ENCODE results near the gene TFEB. TPM values are rescaled to one million over a fixed set of nuclear protein-coding genes. Genes with fewer than 3 reads are reported as not detected.

TFEB gene
- total and polyA plus RNA-seq, 10 of the 15 experiments (the other 5 are each of a cell fraction or from before 2014, with no cell fraction given): 0.84 to 108 (median 60.8) TPM

DNA sequence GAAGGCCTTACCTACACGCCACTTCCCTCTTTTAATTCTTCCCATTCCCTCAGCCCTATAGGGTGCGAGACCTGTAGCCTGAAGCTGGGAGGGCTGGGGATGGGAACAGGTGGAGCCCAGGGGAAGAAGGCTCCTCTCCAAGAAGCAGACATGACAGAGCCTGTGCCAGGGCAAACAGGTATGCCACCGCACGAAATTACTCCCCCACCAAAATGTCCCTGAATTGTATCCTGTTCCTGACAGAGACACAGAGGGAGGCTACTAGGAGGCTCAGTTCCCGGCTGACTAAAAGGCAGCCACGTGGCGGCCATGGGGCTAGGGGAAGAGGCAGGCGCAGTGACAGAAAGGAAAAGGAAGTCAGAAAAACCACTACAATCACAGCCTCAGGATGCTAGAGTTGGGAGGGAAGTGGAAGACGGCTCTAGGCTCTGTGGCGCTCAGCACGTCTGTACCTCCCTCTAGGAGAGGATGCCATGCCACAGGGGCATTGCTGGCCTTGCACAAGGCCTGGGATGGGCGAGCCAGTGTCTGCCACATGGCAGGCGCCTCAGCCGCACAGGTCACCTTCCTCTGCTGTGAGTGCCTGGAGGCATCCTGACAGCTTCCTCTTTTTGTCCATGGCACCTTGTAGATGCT lies 27.7 kb downstream of the TFEB start (continued):
- TF ChIP-seq CBX3 (IDR thresholded peaks at IDR 0.05; ENCODE audit: borderline replicate concordance, low read depth): no peak
- TF ChIP-seq IKZF2 (IDR thresholded peaks at IDR 0.05): peak; percentile 54 to 63
- no peak for TF ChIP-seq RAD51 (IDR thresholded peaks at IDR 0.05)
- 0 out of 3 replicates have a peak, but pooled peaks have one; percentile 25 for TF ChIP-seq POU2F2 (IDR thresholded peaks at IDR 0.05; ENCODE audit: borderline replicate concordance, low read depth, low read length)
- no peak for TF ChIP-seq ZNF217 (IDR thresholded peaks at IDR 0.05)
- TF ChIP-seq, protein P1, sequence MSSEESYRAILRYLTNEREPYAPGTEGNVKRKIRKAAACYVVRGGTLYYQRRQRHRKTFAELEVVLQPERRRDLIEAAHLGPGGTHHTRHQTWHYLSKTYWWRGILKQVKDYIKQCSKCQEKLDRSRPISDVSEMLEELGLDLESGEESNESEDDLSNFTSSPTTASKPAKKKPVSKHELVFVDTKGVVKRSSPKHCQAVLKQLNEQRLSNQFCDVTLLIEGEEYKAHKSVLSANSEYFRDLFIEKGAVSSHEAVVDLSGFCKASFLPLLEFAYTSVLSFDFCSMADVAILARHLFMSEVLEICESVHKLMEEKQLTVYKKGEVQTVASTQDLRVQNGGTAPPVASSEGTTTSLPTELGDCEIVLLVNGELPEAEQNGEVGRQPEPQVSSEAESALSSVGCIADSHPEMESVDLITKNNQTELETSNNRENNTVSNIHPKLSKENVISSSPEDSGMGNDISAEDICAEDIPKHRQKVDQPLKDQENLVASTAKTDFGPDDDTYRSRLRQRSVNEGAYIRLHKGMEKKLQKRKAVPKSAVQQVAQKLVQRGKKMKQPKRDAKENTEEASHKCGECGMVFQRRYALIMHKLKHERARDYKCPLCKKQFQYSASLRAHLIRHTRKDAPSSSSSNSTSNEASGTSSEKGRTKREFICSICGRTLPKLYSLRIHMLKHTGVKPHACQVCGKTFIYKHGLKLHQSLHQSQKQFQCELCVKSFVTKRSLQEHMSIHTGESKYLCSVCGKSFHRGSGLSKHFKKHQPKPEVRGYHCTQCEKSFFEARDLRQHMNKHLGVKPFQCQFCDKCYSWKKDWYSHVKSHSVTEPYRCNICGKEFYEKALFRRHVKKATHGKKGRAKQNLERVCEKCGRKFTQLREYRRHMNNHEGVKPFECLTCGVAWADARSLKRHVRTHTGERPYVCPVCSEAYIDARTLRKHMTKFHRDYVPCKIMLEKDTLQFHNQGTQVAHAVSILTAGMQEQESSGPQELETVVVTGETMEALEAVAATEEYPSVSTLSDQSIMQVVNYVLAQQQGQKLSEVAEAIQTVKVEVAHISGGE (CRISPR knock-in tag; IDR thresholded peaks at IDR 0.05): no peak
- TF ChIP-seq ASH2L (IDR thresholded peaks at IDR 0.05; ENCODE audit: borderline replicate concordance, low read depth): no peak
- TF ChIP-seq SREBF1 (IDR thresholded peaks at IDR 0.05; ENCODE audit: low read length): no peak
- peak; percentile 87 for TF ChIP-seq MYC (IDR thresholded peaks at IDR 0.05; ENCODE audit: insufficient read depth, insufficient read length, insufficient replicate concordance, low read length, severe bottlenecking)
- TF ChIP-seq NR2F1 (conservative IDR thresholded peaks at IDR 0.05): 0 out of 2 replicates have a peak, but pooled peaks have one; percentile 21
- TF ChIP-seq CEBPB (IDR thresholded peaks at IDR 0.05; ENCODE audit: borderline replicate concordance in 1 of 2, low read depth in 2 of 2, low read length in 2 of 2): no peak
- TF ChIP-seq SMC3 (IDR thresholded peaks at IDR 0.05; ENCODE audit: borderline replicate concordance, low read length): no peak
- TF ChIP-seq, protein P2, sequence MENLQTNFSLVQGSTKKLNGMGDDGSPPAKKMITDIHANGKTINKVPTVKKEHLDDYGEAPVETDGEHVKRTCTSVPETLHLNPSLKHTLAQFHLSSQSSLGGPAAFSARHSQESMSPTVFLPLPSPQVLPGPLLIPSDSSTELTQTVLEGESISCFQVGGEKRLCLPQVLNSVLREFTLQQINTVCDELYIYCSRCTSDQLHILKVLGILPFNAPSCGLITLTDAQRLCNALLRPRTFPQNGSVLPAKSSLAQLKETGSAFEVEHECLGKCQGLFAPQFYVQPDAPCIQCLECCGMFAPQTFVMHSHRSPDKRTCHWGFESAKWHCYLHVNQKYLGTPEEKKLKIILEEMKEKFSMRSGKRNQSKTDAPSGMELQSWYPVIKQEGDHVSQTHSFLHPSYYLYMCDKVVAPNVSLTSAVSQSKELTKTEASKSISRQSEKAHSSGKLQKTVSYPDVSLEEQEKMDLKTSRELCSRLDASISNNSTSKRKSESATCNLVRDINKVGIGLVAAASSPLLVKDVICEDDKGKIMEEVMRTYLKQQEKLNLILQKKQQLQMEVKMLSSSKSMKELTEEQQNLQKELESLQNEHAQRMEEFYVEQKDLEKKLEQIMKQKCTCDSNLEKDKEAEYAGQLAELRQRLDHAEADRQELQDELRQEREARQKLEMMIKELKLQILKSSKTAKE (IDR thresholded peaks at IDR 0.05; ENCODE audit: low read depth, poor library complexity, severe bottlenecking): no peak
- peak; percentile 72 for TF ChIP-seq SPI1 (IDR thresholded peaks at IDR 0.05; ENCODE audit: borderline replicate concordance, insufficient read depth, low read depth, low read length)
- no peak for TF ChIP-seq HDAC2 (IDR thresholded peaks at IDR 0.05)
- TF ChIP-seq NRF1 (conservative IDR thresholded peaks at IDR 0.05; ENCODE audit: low read depth, low read length): no peak
- TF ChIP-seq, protein P3, sequence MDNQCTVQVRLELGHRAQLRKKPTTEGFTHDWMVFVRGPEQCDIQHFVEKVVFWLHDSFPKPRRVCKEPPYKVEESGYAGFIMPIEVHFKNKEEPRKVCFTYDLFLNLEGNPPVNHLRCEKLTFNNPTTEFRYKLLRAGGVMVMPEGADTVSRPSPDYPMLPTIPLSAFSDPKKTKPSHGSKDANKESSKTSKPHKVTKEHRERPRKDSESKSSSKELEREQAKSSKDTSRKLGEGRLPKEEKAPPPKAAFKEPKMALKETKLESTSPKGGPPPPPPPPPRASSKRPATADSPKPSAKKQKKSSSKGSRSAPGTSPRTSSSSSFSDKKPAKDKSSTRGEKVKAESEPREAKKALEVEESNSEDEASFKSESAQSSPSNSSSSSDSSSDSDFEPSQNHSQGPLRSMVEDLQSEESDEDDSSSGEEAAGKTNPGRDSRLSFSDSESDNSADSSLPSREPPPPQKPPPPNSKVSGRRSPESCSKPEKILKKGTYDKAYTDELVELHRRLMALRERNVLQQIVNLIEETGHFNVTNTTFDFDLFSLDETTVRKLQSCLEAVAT (IDR thresholded peaks at IDR 0.05): no peak
- TF ChIP-seq NFXL1 (IDR thresholded peaks at IDR 0.05; ENCODE audit: borderline replicate concordance): no peak
- TF ChIP-seq, protein P4, sequence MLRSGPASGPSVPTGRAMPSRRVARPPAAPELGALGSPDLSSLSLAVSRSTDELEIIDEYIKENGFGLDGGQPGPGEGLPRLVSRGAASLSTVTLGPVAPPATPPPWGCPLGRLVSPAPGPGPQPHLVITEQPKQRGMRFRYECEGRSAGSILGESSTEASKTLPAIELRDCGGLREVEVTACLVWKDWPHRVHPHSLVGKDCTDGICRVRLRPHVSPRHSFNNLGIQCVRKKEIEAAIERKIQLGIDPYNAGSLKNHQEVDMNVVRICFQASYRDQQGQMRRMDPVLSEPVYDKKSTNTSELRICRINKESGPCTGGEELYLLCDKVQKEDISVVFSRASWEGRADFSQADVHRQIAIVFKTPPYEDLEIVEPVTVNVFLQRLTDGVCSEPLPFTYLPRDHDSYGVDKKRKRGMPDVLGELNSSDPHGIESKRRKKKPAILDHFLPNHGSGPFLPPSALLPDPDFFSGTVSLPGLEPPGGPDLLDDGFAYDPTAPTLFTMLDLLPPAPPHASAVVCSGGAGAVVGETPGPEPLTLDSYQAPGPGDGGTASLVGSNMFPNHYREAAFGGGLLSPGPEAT (IDR thresholded peaks at IDR 0.05; ENCODE audit: low read depth): peak; percentile 35; the same call in 1 of the 2 replicates
- no peak for TF ChIP-seq PAX5 (IDR thresholded peaks at IDR 0.05; ENCODE audit: borderline replicate concordance, low read depth, low read length)
- no peak for TF ChIP-seq FOXK2 (IDR thresholded peaks at IDR 0.05)
- no peak for TF ChIP-seq NFIC (IDR thresholded peaks at IDR 0.05; ENCODE audit: low read depth, low read length)

All from GM12878 (cell line).